ENCODE results near the gene DLGAP3.

DNA sequence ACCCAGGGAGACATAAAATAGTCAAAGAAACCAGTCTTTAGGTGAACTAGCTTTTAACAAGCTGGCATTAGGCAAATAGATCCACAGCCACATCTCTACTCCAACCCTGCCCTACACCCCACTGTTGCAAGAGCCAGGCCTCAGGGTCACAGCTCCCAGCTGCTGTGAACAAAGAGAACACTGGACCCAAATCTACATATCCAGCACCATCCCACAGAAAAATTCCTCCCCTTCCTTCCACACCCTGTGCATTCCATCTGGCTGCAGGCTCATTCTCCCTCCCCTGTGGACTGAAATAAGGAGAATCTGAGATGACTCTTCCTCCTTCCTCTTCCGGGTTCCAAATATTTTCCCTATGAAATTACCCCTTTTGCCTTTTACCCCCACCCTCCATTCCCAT is 23.2 kb downstream of the DLGAP3 start:
- TF ChIP-seq, protein P1, sequence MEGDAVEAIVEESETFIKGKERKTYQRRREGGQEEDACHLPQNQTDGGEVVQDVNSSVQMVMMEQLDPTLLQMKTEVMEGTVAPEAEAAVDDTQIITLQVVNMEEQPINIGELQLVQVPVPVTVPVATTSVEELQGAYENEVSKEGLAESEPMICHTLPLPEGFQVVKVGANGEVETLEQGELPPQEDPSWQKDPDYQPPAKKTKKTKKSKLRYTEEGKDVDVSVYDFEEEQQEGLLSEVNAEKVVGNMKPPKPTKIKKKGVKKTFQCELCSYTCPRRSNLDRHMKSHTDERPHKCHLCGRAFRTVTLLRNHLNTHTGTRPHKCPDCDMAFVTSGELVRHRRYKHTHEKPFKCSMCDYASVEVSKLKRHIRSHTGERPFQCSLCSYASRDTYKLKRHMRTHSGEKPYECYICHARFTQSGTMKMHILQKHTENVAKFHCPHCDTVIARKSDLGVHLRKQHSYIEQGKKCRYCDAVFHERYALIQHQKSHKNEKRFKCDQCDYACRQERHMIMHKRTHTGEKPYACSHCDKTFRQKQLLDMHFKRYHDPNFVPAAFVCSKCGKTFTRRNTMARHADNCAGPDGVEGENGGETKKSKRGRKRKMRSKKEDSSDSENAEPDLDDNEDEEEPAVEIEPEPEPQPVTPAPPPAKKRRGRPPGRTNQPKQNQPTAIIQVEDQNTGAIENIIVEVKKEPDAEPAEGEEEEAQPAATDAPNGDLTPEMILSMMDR (IDR thresholded peaks at IDR 0.05) = no peak
- no peak for TF ChIP-seq EP300 (IDR thresholded peaks at IDR 0.05)

Data from ovary (tissue), 3 donors.